G401.6 (cell line): ENCODE results near the gene BTNL9.
"Not testable (repeated sequence)": the region's sequence is repeated elsewhere in the genome, so short reads cannot be mapped to it uniquely, and the experiment has no call there.

ENCODE experiments used
- FAIRE-seq: peaks from 2 replicates; lab custom pipeline; 2012; peaks lifted over from hg19 to GRCh38; lab: Jason Lieb, UNC

BTNL9 gene

DNA sequence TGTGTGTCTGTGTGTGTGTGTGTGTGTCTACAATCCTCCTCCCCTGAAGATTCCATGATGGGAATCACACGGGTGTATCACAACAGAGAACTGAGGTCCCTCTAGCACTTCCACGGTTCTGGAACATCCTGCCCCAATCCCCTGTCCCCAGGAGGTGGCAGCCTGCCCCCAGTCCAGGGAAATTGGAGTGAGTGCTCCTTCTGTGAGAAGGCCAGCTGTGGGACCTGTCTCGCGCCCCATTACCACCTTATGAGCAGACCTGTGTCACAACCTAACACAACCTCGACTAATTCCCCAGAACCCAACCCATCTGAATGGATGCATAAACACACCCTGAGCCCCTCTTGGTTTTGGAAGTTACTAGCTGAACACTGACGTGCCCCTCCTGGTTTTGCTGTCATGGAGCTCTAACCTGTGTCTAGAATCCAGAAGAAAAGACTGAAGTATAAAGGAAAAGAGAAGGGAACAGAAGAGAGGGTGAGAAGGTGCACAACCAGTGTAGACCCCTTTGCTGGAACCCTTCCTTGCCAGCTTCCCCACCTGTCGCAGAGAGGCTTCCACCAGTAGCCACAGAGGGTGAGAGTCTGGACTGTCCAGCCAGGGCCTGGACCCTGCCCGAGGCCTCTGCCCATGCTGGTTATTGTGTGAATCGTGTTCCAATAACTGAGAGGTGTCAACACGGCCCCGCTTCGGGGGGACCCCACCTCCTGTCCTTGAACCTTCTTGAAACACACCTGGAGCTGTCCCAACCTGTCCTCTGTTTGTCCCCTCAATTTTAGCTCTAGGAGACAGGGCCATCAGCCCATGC lies 3.4 kb downstream of the BTNL9 start:
- FAIRE-seq: no peak

DNA sequence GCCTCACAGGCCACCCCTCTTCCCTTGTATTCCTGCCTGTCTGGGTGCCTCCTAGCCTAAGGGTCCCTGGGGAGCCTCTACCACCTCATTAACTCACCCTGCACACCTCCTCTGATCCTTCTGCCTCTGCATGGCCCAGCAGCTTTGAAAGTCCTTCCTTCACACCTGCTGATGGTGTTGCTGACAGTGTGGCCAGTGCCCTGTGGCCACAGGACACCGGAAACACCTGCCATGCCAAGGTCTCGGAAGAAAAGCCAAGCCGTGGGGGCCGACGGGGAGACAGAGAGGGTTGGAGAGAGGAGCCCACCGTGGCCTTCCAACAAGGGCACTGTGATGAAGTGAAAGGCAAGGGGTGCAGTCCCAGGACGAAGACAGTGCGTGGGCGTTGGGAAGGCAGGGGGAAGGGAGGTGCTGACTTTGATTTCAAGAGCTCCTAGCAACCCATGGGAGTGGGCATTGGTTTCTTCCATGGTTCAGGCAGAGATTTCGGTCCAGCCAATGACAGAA lies 4.1 kb downstream of the BTNL9 start:
- no peak for FAIRE-seq

DNA sequence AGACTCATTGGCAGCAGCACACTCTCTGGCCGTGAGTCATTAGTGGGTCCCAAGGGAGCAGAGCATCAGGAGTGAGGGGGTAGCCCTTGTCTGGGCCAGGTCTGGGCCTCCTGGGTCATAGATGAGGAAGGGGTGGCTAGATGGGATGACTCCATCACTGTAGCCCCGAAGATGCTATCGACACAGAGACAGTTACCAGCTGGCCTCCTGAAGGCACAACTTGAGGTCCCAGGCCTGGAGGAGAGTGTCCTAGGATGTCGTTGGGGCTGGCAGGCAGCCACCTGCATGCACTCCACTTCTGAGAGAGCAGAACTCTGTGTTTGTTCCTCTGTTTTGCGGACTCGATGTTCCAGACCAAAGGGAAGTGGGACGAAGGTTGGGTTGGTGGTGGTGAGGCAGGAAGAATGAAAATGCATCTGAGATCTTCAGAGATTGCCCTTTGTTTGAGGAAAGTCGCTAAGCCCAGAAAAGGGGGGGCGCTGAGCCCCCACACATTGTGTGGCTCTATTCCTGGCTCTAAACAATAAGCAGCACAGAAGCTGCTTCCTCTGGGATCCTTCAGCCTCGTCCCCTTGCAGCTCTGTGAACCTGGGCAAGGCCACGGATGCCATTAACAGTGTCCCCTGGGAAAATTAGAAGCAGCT lies 4.7 kb downstream of the BTNL9 start:
- no peak for FAIRE-seq

DNA sequence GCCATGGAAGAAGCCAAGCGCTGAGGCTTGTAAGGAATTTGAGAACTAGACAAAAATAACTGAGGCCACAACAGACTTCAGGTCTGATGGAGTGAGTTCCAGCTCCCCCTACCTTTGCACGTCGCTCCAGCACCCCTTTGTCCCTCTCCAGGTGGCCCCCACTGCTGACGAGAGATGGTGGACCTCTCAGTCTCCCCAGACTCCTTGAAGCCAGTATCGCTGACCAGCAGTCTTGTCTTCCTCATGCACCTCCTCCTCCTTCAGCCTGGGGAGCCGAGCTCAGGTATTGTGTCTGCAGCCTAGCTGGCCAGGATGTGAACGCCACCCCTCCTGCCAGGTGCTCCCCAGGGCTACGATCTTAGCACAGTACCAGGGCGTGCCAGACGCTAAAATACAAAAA lies 5.2 kb downstream of the BTNL9 start:
- no peak for FAIRE-seq

DNA sequence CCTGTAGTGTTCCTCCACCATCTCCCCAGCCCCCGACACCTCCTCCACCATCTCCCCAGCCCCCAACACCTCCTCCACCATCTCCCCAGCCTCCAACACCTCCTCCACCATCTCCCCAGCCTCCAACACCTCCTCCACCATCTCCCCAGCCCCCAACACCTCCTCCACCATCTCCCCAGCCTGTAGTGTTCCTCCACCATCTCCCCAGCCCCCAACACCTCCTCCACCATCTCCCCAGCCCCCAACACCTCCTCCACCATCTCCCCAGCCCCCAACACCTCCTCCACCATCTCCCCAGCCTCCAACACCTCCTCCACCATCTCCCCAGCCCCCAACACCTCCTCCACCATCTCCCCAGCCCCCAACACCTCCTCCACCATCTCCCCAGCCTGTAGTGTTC lies 5.8 kb downstream of the BTNL9 start:
- not testable (repeated sequence) for FAIRE-seq

DNA sequence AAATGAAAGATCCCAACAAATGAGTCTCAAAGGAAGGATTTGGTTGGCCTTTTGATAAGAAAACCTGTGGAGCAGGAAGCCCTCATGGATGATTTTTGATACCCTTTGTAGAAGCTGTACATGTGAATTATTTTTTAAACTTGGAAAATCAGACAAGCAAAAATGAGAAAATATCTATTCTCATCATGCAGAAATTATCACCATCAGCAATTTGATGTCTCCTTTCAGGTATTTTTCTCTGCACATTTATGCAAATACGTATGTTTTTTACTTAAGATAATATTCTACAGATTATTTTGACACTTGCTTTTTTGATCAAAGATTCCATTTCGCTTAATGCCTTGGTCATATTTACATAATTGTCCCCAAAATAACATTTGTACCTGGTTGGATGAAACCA lies 7.2 kb downstream of the BTNL9 start:
- no peak for FAIRE-seq

DNA sequence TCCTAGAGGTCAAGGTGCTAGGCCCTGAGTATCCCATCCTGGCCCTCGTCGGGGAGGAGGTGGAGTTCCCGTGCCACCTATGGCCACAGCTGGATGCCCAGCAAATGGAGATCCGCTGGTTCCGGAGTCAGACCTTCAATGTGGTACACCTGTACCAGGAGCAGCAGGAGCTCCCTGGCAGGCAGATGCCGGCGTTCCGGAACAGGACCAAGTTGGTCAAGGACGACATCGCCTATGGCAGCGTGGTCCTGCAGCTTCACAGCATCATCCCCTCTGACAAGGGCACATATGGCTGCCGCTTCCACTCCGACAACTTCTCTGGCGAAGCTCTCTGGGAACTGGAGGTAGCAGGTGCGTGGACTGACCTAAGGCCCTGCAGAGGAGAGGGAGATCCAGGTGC lies 7.9 kb downstream of the BTNL9 start:
- no peak for FAIRE-seq

DNA sequence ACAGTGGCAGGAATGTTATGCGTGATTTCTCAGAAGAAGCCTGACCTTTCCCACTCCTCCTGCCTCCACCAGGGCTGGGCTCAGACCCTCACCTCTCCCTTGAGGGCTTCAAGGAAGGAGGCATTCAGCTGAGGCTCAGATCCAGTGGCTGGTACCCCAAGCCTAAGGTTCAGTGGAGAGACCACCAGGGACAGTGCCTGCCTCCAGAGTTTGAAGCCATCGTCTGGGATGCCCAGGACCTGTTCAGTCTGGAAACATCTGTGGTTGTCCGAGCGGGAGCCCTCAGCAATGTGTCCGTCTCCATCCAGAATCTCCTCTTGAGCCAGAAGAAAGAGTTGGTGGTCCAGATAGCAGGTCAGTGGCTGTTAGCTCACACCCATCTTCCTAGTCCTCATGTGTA lies 9.9 kb downstream of the BTNL9 start:
- no peak for FAIRE-seq

DNA sequence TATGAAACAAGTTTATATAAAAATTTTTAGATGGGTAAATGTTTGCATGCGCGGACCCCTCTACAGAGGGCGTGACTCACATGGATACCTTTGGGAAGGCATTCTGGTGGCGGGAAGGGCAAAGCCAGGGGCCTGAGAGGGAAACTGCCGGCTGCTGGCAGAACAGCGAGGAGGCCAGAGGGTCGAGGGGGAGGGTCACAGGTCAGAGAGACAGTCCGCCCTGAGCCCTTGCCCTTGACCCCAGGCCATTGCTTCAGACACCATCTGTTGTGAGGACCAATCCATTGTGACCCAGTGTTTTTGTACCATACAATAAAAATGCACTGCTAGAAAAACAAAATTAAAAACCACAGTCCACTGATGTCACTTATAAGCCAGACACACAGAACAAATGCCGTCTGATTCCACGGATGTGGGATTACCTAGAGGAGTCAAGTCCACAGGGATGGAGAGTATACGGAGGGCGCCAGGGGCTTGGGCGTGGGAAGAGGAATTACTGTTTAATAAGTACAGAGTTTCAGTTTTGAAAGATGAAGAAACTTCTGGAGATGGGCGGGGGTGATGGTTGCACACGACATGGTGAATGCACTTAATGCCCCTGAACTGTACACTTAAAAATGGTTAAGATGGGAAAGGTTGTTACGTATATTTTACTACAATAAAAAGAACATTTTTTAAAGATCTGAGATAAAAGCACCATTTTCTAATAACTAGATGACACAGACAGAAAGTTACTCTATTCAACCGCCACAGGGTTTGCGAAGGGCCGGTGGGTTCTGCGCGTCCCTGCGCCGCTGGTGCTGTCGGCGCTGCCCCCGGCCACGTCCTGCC lies 12.0 kb downstream of the BTNL9 start:
- no peak for FAIRE-seq

DNA sequence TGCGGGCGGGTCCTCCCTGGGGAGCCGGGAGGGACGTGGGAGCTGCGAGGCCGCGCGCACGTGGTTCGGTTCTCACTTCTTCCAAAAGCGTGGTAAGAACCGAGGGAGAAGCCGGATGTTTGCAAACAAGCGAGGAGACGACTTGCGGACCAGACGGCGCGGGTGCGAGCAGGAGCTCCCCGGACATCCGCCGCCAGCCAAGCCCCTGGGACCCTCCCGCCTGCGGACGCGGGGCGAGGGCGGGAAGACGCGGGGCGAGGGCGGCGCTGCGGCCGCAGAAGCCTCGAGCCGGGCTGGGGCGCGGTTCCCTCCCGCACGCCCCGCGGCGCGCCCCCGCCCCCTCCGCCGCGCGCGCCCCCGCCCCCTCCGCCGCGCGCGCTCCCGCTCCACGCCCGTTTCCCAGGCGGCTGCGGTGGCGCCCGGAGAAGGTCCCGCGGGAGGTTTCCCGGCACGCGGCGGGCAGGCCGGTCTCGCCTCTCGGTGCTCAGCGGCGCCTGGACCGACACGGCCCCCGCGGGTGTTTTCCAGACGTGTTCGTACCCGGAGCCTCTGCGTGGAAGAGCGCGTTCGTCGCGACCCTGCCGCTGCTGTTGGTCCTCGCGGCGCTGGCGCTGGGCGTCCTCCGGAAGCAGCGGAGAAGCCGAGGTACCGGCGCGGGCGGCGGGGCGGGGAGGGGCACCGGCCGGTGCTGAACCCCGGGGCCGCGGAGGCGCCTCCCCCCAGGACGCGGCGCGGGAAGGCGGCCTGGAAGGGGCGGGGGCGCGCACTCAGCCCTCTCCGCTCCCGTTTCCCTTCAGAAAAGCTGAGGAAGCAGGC lies 12.8 kb downstream of the BTNL9 start:
- FAIRE-seq: no peak

DNA sequence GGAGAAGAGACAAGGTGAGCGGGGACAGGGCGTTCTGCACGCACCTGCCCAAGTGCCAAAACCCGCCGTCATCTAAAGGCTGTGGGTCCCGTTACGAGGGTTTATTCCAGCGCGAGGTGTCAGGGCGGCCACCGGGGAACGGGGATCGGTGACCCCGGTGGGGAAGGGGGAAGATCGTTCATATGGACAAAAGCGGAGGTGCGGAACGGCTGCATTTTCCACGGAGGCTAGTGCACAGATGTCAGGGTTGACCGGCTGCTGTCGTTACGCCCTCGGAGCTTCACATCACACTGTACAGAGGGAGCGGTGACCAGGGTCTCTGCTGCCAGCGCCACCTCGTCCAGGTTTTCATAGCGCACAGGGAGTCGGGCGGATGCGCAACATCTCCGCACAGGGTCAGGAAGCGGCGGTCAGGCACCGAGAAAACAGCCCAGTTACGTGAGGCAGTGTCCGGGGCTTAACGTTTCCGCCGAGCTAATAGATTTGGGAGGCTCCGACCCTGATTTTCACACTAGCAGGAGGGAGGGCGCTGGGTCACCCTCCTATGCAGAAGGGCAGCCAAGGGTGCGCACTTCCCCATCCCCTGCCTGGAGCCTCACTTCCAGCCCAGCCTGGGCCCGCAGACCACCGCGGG lies 13.5 kb downstream of the BTNL9 start:
- FAIRE-seq: no peak

DNA sequence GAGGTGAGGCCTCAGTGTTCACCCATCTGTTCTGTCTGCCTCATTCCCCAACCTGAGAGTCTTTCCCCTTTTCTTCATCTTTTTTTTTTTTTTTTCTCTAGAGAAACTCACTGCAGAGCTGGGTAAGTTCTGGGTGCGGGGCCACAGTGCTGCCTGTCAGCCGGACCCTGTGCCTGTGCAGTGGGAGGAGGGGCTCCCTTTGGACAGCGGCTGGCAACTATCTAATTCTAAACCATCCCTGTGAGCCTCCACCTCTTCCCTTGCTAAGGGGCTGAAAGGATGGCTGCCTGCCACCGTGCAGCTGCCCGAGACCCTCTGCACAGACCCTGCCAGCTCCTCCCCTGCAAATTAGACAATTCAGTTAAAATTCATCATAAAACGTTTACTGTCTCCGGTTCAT lies 14.1 kb downstream of the BTNL9 start:
- no peak for FAIRE-seq

DNA sequence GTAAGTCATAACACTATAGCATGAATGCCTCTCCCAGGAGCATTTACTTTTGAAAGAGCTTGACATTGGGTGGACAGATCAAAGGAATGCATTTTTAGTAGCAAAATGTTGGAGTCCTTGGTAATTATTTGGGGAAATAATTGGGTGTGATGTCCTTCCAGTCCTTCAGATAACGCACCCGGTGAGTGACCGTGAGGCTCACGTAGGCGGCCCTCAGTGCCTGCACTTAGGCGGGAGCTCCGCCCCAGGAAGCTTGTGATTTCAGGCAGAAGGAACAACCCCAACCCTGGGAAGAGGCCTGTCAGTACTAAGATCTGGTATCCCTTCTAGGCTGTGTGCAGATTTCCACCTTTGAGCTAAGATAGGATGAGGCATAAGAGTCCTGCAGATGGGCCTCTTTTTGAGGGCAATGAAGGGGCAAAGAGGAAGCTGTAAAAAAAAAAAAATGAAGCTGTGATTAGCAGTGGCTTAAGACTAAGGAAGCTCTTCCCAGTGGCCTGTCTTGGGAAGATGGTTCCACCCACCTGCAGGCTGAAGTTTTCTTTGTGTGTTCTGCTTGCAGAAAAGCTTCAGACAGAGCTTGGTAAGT lies 14.9 kb downstream of the BTNL9 start:
- FAIRE-seq: no peak

DNA sequence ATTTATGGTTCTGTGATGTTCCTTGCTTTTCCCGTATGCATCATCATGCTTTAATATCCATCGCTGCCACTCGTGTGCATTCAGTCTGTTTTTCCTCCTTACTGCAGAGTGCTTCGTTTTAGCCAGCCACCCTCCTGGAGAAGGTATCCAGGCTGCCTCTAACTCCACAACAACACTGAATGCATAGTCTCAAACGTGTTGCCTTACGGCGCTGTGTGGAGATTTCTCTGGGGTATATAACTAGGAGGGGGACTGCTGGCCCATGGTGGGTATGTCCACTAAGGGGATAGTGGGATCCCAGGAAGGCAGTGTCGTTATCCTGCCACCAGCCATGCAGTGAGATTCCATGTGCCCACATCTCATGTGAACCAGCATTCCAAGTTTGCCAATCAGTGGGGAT lies 16.4 kb downstream of the BTNL9 start:
- FAIRE-seq: no peak

DNA sequence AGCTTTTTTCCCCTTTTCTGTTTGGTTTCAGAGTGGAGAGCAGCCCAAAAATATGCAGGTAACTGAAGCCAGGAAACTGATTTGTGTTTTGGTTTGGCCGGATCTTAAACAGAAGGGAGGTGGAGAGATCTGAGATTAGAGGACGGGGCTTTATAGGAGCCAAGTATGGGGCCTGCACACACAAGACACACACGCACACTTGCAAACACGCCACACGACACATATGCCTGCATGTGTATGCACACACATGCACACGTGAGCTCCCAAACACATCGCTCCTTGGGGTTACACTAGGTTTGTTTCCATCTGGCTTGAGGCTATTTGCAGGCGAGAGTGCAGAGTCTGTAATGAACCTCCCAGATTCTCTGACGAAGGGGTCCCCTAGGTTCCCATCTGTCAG lies 18.3 kb downstream of the BTNL9 start:
- no peak for FAIRE-seq

DNA sequence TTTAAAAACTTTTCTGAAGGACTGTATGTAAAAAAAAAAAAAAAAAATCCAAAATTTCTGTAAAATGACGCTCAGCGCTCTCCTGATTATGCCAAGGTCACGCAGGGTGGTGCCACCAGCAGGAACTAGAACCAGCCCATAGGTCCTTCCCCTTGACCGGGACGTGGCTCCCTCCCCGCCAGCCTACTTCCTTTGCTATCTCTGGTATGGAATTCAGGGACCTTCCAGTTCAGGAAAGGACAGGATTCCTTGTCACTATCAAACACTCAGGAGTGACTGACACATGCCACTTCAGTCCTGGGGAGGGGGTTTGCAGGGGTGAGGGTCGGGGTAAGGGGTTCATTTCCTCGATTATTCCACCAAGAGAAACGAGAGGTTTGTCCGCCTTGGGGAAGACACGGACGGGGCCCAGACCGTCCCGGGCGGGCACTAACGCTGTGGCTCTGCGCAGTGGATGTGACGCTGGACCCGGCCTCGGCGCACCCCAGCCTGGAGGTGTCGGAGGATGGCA lies 18.8 kb downstream of the BTNL9 start:
- FAIRE-seq: no peak

DNA sequence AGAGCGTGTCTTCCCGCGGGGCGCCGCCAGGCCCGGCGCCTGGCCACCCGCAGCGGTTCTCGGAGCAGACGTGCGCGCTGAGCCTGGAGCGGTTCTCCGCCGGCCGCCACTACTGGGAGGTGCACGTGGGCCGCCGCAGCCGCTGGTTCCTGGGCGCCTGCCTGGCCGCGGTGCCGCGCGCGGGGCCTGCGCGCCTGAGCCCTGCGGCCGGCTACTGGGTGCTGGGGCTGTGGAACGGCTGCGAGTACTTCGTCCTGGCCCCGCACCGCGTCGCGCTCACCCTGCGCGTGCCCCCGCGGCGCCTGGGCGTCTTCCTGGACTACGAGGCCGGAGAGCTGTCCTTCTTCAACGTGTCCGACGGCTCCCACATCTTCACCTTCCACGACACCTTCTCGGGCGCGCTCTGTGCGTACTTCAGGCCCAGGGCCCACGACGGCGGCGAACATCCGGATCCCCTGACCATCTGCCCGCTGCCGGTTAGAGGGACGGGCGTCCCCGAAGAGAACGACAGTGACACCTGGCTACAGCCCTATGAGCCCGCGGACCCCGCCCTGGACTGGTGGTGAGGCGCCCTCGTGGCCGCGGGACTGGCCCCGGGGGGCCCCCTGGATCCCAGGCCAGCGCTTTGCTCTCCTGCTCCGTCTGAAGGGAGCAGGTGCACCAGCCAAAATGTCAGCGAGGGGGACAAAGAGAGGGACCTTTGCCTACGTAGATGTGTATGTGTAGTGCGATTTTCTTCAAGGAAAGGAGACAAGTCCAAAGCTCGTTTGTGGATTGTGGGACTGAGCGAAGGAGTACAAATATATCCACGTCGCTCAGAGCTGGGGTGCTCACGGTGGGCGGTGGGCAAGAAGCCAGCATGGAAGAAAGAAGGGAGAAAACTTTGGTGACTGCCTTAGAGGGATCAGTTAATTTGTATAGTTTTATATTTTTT lies 19.5 kb downstream of the BTNL9 start:
- no peak for FAIRE-seq

DNA sequence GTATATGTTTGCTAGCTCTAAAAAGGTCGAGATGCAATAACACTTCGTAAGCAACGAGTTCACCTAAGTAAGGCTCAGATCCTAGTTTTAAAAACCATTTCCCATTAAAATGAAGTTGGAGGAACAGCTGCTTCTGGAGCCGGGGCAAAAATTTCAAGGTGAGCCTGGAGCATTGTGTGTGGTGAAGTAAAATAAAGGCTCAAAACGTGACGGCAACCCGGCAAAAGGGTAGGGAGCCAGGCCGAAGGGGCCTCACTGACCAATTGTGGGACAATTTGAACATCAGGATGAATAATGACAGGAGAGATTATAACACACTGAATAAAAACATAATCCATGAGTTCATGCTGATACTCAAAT lies 20.1 kb downstream of the BTNL9 start:
- no peak for FAIRE-seq

DNA sequence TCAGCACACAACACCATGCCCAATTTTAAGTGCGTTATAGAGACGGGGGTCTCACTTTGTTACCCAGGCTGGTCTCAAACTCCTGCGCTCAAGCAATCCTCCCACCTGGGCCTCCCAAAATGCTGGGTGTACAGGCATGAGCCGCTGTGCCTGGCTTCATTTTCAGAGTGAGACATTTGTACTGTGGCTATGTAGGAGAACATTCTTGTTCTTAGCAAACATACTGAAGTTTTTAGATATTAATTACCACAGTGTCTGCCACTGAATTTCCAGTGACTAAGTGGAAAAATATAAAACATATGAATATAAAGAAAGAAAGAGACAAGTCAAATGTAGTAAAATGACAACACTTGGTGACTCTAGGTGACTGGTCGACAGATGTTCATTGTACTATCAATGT lies 20.9 kb downstream of the BTNL9 start:
- FAIRE-seq: no peak

DNA sequence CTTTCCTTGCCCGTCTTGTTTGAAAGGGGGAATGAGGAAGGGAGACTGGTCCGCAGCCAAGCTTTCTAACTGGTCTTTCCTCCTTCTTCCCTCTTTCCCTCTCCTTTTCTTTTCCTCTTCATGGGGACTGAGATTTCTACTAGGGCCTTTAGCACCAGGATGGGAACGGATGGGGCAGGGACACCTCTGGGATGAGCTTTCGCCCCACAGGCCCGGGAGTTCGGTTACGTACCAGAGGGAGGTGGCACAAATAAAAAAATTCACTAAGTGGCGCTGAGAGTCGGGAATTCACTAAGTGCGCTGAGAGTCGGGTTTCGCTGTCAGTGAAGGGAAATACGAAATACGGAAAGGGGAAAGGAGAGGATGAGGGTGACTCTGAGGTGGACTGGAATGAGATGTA lies 21.6 kb downstream of the BTNL9 start:
- no peak for FAIRE-seq
